ENCODE data around the gene ZNF497. TPM values are rescaled to one million over a fixed set of nuclear protein-coding genes. Genes with fewer than 3 reads are reported as not detected.

Gene ZNF497
- total and polyA plus RNA-seq, 8 donors, result 0.95 to 5.3 (median 1.6) TPM

DNA sequence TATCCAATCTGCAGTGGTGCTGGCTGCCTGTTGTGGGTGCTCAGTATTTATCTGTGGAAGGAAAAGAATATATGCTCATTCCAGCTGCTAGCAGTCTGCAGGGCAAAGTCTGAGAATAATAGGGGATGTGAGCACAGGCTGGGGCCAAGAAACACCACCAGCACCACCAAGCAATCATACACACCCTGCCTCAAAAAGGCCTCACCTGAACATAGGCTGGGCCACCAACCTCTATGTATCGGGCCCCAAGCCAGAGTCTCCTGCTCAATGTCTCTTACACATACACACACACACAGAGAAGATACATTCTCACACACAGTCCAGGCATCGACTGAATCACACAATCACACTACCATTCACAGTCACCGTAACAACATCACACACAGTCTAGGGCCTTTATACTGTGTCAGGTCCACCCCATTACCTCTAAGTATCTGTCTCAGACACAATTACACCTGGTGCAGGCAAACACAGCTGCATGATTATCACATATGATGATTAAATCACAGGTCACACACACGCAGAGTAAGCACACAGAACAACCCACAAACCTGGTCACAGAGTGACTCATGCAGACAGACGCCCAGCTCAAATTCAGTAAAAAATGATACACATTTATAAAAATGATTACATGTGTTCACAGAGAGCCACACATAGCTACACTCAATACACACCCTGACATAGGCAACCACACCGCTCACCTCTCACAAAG is 37.1 kb downstream of the ZNF497 start:
- peak overlapping the region in 1 of 4 donors; percentile 78 for H3K4me3 ChIP-seq
- no peak for DNase-seq

DNA sequence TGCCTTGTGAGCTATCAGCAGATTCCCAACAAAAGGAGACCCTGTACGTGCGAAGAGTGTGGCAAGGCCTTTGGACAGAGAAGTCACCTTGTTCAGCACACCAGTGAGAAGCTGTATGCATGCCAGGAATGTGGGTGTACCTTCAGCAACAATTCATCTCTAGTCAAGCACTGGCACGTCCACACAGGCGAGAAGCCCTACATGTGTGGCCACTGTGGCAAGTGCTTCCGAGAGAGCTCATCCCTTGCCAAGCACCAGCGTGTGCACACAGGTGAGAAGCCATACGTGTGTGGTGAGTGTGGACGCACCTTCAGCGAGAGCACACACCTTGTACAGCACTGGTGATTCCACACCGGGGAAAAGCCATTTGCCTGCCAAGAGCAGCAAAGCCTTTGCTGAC is 43.3 kb downstream of the ZNF497 start:
- H3K36me3 ChIP-seq, result no peaks in the 10 kb centered on the region
- TF ChIP-seq, protein P1, sequence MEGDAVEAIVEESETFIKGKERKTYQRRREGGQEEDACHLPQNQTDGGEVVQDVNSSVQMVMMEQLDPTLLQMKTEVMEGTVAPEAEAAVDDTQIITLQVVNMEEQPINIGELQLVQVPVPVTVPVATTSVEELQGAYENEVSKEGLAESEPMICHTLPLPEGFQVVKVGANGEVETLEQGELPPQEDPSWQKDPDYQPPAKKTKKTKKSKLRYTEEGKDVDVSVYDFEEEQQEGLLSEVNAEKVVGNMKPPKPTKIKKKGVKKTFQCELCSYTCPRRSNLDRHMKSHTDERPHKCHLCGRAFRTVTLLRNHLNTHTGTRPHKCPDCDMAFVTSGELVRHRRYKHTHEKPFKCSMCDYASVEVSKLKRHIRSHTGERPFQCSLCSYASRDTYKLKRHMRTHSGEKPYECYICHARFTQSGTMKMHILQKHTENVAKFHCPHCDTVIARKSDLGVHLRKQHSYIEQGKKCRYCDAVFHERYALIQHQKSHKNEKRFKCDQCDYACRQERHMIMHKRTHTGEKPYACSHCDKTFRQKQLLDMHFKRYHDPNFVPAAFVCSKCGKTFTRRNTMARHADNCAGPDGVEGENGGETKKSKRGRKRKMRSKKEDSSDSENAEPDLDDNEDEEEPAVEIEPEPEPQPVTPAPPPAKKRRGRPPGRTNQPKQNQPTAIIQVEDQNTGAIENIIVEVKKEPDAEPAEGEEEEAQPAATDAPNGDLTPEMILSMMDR (IDR thresholded peaks at IDR 0.05), result no peak
- no peak for FAIRE-seq
- no peak overlapping the region for H3K4me3 ChIP-seq
- no peak for DNase-seq
- no peak overlapping the region for H3K27ac ChIP-seq
- intact Hi-C loops (cut with DNase I), result no loop called here
- no peaks in the 10 kb centered on the region for H3K4me1 ChIP-seq
- H3K9me3 ChIP-seq, result no peaks in the 10 kb centered on the region
- H3K27me3 ChIP-seq, result no peaks in the 10 kb centered on the region
- no peak for ATAC-seq
- 92 to 94% methylated on average over 10 of the region's 10 CpGs for WGBS, 2 donors

More for the DNA sequence above, 37.1 kb downstream of the ZNF497 start:
- Histone ChIP-seq H3K9me3 (no peaks in the 10 kb centered on the region), H3K4me1 (peaks cover 0 to 13% (median 7%) of the 10 kb centered on the region in 3 donors), H3K27ac (no peak overlapping the region), H3K27me3 (no peaks in the 10 kb centered on the region), H3K36me3 (no peaks in the 10 kb centered on the region)
- 73 to 80% methylated on average over 6 of the region's 6 CpGs for WGBS, 2 donors
- no peak for ATAC-seq
- intact Hi-C loops (cut with DNase I), result no loop called here
- no peak for FAIRE-seq
- TF ChIP-seq, protein P1 (IDR thresholded peaks at IDR 0.05), result no peak

DNA sequence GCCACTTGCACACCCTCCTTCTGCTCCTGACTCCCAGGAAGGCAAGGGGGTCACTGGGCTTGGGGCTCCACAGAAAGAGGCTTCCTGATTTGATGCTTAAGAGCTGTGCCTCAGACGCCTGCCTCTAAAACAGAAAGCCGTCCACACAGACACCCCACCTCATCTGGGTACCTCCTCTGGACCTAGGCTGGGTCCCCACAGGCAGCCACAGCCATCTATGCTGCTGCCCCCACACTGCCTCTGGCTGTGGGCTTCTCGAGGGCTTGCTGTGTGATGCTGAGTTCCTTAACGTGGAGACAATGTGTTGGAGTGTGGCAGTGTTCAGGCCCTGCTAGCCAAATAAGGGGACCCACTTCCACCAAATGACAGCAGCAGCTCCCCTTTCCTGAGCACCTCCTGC is 44.3 kb downstream of the ZNF497 start:
- 77 to 83% methylated on average over 4 of the region's 4 CpGs for WGBS, 2 donors
- FAIRE-seq, result no peak
- intact Hi-C loops (cut with DNase I), result no loop called here
- H3K9me3 ChIP-seq, result no peaks in the 10 kb centered on the region
- H3K4me3 ChIP-seq, result no peak overlapping the region
- H3K27me3 ChIP-seq, result no peaks in the 10 kb centered on the region
- no peak for ATAC-seq
- TF ChIP-seq, protein P1 (IDR thresholded peaks at IDR 0.05), result no peak
- H3K4me1 ChIP-seq, result no peaks in the 10 kb centered on the region
- no peak overlapping the region for H3K27ac ChIP-seq
- H3K36me3 ChIP-seq, result peaks cover 0 to 4% (median 3%) of the 10 kb centered on the region in 3 donors
- no peak for DNase-seq

DNA sequence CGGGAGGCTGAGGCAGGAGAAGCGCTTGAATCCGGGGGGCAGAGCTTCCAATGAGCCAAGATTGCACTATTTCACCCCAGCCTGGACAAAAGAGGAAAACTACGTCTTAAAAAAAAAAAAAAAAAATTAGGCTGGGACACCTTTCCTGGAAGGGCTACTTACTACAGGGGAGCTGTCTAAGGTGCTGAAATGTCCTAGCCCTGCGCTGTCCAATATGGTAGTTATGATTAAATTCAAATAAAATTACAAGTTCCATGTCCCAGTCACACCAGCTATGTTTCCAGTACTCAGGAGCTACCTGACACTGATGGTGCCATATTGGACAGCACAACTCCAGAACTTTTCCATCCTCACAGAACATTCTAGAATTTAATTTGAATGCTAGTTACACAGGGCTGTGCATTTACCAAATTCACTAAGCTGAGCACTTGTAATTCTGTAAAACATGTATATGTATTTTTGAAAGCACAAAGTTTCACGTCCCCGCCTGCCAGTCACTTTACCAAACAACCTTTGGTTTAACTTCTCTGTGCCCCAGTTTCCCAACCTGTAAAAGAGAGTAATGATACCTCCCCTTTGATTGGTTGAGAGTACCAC is 45.0 kb downstream of the ZNF497 start:
- H3K27me3 ChIP-seq, result no peaks in the 10 kb centered on the region
- FAIRE-seq, result no peak
- TF ChIP-seq, protein P1 (IDR thresholded peaks at IDR 0.05), result no peak
- H3K9me3 ChIP-seq, result no peaks in the 10 kb centered on the region
- WGBS, 2 donors, result 60 to 68% methylated on average over 7 of the region's 7 CpGs
- DNase-seq, result no peak
- no peak overlapping the region for H3K27ac ChIP-seq
- peaks cover 3 to 10% (median 4%) of the 10 kb centered on the region in 3 donors for H3K36me3 ChIP-seq
- intact Hi-C loops (cut with DNase I), result no loop called here
- ATAC-seq, result peak in 2 of 4 donors; percentile 57 to 80
- H3K4me1 ChIP-seq, result no peaks in the 10 kb centered on the region
- no peak overlapping the region for H3K4me3 ChIP-seq

DNA sequence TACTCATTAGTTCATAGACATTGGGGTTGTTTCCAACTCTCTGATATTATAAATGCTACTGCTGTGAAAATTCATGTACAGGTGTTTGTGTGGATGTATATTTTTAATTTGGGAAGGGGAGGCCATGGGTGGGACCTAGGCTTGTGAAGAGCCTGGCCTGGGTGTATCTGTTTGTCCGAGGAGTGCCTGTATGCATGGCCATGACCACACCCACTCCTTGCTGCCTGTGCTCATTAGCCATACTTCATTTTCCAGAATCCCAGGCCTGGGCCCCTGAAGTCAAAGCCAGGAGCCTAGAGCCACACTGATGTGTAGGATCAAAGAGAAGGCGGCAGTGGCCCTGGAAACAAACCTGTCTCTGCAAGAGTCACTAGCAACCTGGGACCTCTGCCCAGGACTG is 47.0 kb downstream of the ZNF497 start:
- FAIRE-seq (no peak), ATAC-seq (no peak), DNase-seq (no peak)
- no peaks in the 10 kb centered on the region for H3K9me3 ChIP-seq
- intact Hi-C loops (cut with DNase I), result no loop called here
- WGBS, 2 donors, result 97 to 98% methylated on average over 2 of the region's 2 CpGs
- H3K27ac ChIP-seq, result no peak overlapping the region
- no peaks in the 10 kb centered on the region for H3K4me1 ChIP-seq
- no peaks in the 10 kb centered on the region for H3K27me3 ChIP-seq
- H3K36me3 ChIP-seq, result peaks cover 4 to 18% (median 6%) of the 10 kb centered on the region in 3 donors
- TF ChIP-seq, protein P1 (IDR thresholded peaks at IDR 0.05), result no peak
- no peak overlapping the region for H3K4me3 ChIP-seq
